Fibroblast of skin of left quadriceps (primary cell): ENCODE measurements around the gene GRM4.

ENCODE experiments used
- DNase-seq, 2 experiments: peaks; one replicate each; pipeline ENCODE4 v3.0.0-alpha.2; 2013; ENCODE audit warnings: low read depth in 2 of 2

Gene GRM4

GRCh38 chr6:33979750-33980149, 166.1 kb downstream of the GRM4 start:
- no peak for DNase-seq

- DNase-seq, result no peak
Observed at GRCh38 chr6:33978412-33979150, 167.3 kb downstream of the GRM4 start.

DNA sequence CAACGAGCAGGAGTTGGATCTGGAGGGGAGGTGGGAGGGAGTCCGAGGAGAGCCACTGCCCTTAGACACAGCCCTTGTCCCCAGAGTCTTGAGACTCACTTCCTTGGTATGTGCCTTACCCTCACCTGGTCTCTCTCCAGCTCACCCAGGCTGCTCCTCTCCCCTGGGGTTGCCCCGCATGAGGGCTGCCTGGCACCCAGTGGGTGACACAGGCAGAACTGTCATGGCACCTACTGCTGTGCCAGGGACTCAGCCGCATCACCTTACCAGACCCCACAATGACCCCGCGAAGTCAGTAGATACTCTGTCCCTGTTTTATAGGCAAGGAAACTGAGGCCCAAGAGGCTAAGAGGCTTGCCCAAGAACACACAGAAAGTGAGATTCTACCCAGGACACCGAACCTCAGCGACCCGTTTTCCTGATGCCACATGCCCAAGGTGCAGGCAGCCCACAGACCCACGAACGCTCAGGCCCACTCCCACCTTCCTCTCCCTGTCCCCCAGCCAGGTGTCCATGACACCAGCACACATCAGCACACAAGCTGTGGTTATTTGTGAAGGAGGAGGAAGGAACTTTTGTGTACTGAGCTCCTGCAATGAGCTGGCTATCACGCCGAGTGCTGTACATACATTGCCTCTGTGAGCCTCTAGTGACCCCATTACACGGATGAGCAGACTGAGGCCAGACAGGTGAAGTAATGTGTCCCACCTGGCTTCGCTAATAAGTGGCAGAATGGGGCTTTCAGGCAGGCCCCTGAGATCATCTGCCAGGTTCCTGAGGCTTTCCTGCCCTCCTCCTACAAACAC, 168.1 kb downstream of the GRM4 start:
- DNase-seq, result no peak

GRCh38 chr6:33976437-33977360, 169.2 kb downstream of the GRM4 start:
- DNase-seq, result no peak

DNA sequence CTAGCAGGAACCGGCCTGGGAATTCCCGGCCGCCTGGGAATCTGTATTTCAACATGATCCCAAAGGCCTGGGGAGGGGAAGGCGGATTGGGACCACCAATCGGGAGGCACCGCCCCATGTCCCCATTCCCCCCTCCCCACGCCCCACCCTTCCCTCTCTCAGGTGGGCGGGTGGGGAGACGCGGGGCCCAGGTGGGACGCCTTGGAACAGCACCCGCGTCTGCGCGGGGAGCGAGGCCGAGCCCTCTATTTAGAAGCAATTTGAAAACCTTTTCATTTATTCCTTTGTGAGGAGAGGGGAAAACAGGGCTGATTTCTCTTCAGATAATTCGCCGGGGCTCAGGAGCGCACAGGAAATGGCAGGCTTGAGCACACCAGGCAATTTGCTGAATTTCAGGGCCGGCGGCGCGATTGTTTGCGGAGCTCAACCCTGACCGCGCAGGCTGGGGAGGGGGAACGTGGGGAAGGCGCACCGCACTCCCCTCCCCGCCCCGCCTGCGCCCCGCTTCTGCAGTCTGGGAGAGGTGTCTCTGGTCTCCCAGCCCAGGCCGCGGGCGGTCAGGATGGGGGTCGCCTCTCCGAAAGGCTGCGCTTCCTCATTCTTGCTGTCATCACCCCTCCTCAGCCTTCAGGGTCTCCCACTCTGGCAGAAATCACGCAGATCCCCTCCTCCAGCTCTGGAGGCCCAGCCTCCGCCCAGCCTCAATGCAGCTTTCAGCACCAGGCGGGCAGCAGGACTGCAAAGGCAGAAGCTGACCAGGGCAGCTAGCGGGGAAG, 170.0 kb downstream of the GRM4 start:
- DNase-seq, result no peak

- DNase-seq, result no peak
Observed at GRCh38 chr6:33974471-33974870, 171.4 kb downstream of the GRM4 start.

DNA sequence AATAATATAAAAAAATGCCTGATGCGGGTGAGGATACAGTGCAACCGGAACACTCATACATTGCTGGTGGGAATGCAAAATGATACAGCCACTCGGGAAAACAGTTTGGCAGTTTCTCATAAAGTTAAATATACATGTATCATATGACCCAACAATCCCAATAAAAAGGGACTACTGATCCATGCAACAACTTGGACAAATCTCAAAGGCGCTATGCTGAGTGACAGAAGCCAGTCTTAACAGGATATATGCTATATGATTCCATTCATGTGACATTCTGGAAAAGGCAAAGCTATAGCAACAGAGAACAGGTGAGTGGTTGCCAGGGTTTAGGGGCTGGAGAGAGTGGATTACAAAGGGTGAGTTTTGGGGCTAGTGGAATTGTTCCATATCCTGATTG, 171.9 kb downstream of the GRM4 start:
- no peak for DNase-seq

DNA sequence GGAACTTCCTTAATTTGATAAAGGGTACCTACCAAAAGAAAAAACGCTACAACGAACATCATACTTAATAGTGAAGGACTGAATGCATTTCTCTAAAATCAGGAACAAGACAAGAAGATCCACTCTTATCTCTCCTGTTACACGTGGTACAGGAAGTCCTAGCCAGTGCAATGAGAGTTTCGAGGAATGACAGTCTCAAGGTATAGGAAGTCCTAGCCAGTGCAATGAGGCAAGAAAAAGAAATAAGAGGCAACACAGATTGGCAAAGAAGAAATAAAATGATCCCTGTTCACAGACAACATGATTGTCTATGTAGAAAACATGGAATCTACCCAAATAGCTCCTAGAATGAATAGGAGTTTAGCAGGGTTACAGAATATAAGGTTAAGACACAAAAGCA, 174.3 kb downstream of the GRM4 start:
- no peak for DNase-seq
